ENCODE measurements around the gene PARL.

DNA sequence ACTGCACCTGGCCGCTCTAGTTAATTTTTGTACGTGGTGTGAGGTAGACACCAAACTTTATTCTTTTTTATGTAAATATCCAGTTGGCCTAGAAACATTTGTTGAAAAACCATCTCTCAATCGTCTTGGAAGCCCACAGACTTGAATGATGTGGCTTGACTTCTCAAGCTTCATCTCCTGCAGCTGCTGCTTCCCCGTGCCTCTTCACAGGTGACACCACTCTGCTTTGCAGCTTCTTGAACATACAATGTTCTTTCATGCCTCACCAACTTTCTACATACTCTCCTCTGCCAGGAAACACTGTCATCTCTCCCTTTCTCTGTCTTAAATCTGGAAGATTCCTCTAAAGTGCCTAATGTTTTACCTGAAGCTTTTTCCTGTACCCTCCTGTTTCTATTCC lies 94.9 kb downstream of the PARL start:
- TF ChIP-seq ZNF274 (IDR thresholded peaks at IDR 0.05; ENCODE audit: insufficient read depth, insufficient read length) (no peak), CTCF (IDR thresholded peaks at IDR 0.05 in 2 of 3, conservative IDR thresholded peaks at IDR 0.05 in 1 of 3; ENCODE audit: control insufficient read depth in 2 of 3, extremely low read depth in 1 of 3, insufficient read depth in 1 of 3, low read depth in 3 of 3, low read length in 3 of 3) (no peak), SREBF1 (IDR thresholded peaks at IDR 0.05; ENCODE audit: low read length) (no peak)
